ENCODE measurements around the gene TREM2. TPM values are rescaled to one million over a fixed set of nuclear protein-coding genes. Genes with fewer than 3 reads are reported as not detected.

The TREM2 gene
- total RNA-seq, 2 experiments from 2014 or later = not detected

DNA sequence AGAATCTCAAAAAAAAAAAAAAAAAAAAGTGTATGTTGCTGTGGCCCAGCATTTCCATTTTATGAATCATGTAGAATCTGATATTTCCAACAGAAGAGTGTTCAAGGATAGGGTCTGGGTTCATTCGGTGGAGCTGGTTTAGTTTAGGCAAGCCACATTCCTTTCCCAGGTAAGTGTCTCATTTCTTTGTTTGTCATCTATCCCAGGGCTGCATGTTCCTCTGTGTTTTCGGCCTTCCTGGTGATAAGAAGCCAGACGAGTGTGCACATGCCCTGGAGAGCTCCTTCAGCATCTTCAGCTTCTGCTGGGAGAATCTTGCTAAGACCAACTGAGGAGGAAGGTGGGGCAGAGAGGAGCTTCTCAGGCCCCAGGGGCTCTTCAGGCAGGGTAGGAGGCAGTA, 51.9 kb downstream of the TREM2 start:
- H3K27me3 Mint-ChIP-seq = no peaks in the 10 kb centered on the region
- no peaks in the 10 kb centered on the region for H3K9me3 Mint-ChIP-seq
- TF ChIP-seq, protein P1, sequence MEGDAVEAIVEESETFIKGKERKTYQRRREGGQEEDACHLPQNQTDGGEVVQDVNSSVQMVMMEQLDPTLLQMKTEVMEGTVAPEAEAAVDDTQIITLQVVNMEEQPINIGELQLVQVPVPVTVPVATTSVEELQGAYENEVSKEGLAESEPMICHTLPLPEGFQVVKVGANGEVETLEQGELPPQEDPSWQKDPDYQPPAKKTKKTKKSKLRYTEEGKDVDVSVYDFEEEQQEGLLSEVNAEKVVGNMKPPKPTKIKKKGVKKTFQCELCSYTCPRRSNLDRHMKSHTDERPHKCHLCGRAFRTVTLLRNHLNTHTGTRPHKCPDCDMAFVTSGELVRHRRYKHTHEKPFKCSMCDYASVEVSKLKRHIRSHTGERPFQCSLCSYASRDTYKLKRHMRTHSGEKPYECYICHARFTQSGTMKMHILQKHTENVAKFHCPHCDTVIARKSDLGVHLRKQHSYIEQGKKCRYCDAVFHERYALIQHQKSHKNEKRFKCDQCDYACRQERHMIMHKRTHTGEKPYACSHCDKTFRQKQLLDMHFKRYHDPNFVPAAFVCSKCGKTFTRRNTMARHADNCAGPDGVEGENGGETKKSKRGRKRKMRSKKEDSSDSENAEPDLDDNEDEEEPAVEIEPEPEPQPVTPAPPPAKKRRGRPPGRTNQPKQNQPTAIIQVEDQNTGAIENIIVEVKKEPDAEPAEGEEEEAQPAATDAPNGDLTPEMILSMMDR (IDR thresholded peaks at IDR 0.05) = no peak
- Histone ChIP-seq H3K4me1 (ENCODE audit: insufficient read depth, low read length) (no peaks in the 10 kb centered on the region), H3K27me3 (ENCODE audit: control insufficient read depth in 1 of 2, insufficient read depth in 2 of 2, low read length in 2 of 2) (no peaks in the 10 kb centered on the region), H3K27ac (ENCODE audit: low read depth in 1 of 2, low read length in 2 of 2) (no peak overlapping the region), H3K4me3 (ENCODE audit: low read length) (no peak overlapping the region), H3K36me3 (ENCODE audit: insufficient read depth, low read length) (no peaks in the 10 kb centered on the region), H3K9me3 (ENCODE audit: control insufficient read depth in 1 of 2, insufficient read depth in 1 of 2, low read length in 2 of 2) (no peaks in the 10 kb centered on the region)
- no peak overlapping the region for H3K4me3 Mint-ChIP-seq
- ATAC-seq (ENCODE audit: poor library complexity) (no peak), DNase-seq (no peak)
- H3K27ac Mint-ChIP-seq = no peak overlapping the region
- intact Hi-C loops (cut with DNase I, micrococcal nuclease) = no loop called here
- POLR2A ChIA-PET = no interaction called here
- CTCF ChIA-PET = no interaction called here
- H3K36me3 Mint-ChIP-seq (ENCODE audit: low read depth) = peaks cover 30% of the 10 kb centered on the region
- H3K4me1 Mint-ChIP-seq (ENCODE audit: low read depth) = no peaks in the 10 kb centered on the region

Other genes with a start within 250 kb of the TREM2 start
- 1 to 10 TPM; 2.5 to 2.9 TPM for gene UNC5CL, start 123.9 kb downstream of the TREM2 start, total RNA-seq
- not detected for gene TSPO2, start 120.6 kb downstream of the TREM2 start, total RNA-seq
- not detected for gene APOBEC2, start 109.9 kb downstream of the TREM2 start, total RNA-seq
- 10 to 100 TPM; 29.7 to 30.1 TPM for gene OARD1, start 90.8 kb downstream of the TREM2 start, total RNA-seq
- gene NFYA, start 90.1 kb downstream of the TREM2 start, total RNA-seq = 10 to 100 TPM; 26.7 to 27.3 TPM
- gene TREML1, start 8.8 kb downstream of the TREM2 start, total RNA-seq = not detected
- under 1 TPM; 0.78 to 0.91 TPM for gene TREML2, start 38.0 kb upstream of the TREM2 start, total RNA-seq
- not detected for gene TREML4, start 65.2 kb upstream of the TREM2 start, total RNA-seq
- gene TREM1, start 123.6 kb upstream of the TREM2 start, total RNA-seq = 1 to 10 TPM; 1.8 to 2.8 TPM
- not detected for gene NCR2, start 172.5 kb upstream of the TREM2 start, total RNA-seq